ENCODE results near the gene PHKB. TPM values are rescaled to one million over a fixed set of nuclear protein-coding genes. Genes with fewer than 3 reads are reported as not detected.
"Not testable (repeated sequence)": the region's sequence is repeated elsewhere in the genome, so short reads cannot be mapped to it uniquely, and the experiment has no call there.

The PHKB gene
- total RNA-seq, 4 donors from 2014 or later: 19.8 to 29.6 (median 25.2) TPM

- 85 to 94% methylated on average over 2 of the region's 2 CpGs for WGBS, 2 donors
- no peak overlapping the region for H3K4me3 ChIP-seq (ENCODE audit: low read depth, poor library complexity, severe bottlenecking)
- intact Hi-C loops (cut with DNase I; ENCODE audit: low total_unique reads): no loop called here
- no peak for DNase-seq (ENCODE audit: low spot score in 2 of 2)
- no peak for TF ChIP-seq CTCF (IDR thresholded peaks at IDR 0.05)
- TF ChIP-seq POLR2A (IDR thresholded peaks at IDR 0.05): no peak
Measured at GRCh38 chr16:47465919-47466630, 4.9 kb downstream of the PHKB start.

GRCh38 chr16:47467501-47467900, 6.4 kb downstream of the PHKB start:
- intact Hi-C loops (cut with DNase I; ENCODE audit: low total_unique reads): no loop called here
- no peak for TF ChIP-seq POLR2A (IDR thresholded peaks at IDR 0.05)
- TF ChIP-seq CTCF (IDR thresholded peaks at IDR 0.05): no peak
- DNase-seq (ENCODE audit: low spot score in 2 of 2): no peak
- 87 to 90% methylated on average over 2 of the region's 2 CpGs for WGBS, 2 donors
- no peak overlapping the region for H3K4me3 ChIP-seq (ENCODE audit: low read depth, poor library complexity, severe bottlenecking)

GRCh38 chr16:47468070-47468689, 7.0 kb downstream of the PHKB start:
- WGBS, 2 donors: 89 to 92% methylated on average over 7 of the region's 7 CpGs
- H3K4me3 ChIP-seq (ENCODE audit: low read depth, poor library complexity, severe bottlenecking); intact Hi-C loops (cut with DNase I; ENCODE audit: low total_unique reads); DNase-seq (ENCODE audit: low spot score in 2 of 2): not testable (repeated sequence)

GRCh38 chr16:47469227-47469626, 8.1 kb downstream of the PHKB start:
- no peak overlapping the region for H3K4me3 ChIP-seq (ENCODE audit: low read depth, poor library complexity, severe bottlenecking)
- WGBS, 2 donors: 84 to 87% methylated on average over 1 of the region's 1 CpG
- intact Hi-C loops (cut with DNase I; ENCODE audit: low total_unique reads): no loop called here
- DNase-seq (ENCODE audit: low spot score in 2 of 2): no peak
- TF ChIP-seq POLR2A (IDR thresholded peaks at IDR 0.05): no peak
- no peak for TF ChIP-seq CTCF (IDR thresholded peaks at IDR 0.05)

GRCh38 chr16:47470211-47470610, 9.1 kb downstream of the PHKB start:
- DNase-seq (ENCODE audit: low spot score in 2 of 2): no peak
- 88 to 89% methylated on average over 7 of the region's 7 CpGs for WGBS, 2 donors
- TF ChIP-seq CTCF (IDR thresholded peaks at IDR 0.05): no peak
- intact Hi-C loops (cut with DNase I; ENCODE audit: low total_unique reads): no loop called here
- no peak overlapping the region for H3K4me3 ChIP-seq (ENCODE audit: low read depth, poor library complexity, severe bottlenecking)

GRCh38 chr16:47470810-47471209, 9.7 kb downstream of the PHKB start:
- no peak for TF ChIP-seq CTCF (IDR thresholded peaks at IDR 0.05)
- TF ChIP-seq POLR2A (IDR thresholded peaks at IDR 0.05): no peak
- WGBS, 2 donors: 100% methylated on average over 1 of the region's 1 CpG
- H3K4me3 ChIP-seq (ENCODE audit: low read depth, poor library complexity, severe bottlenecking): no peak overlapping the region
- intact Hi-C loops (cut with DNase I; ENCODE audit: low total_unique reads): no loop called here
- DNase-seq (ENCODE audit: low spot score in 2 of 2): no peak

GRCh38 chr16:47473004-47473403, 11.9 kb downstream of the PHKB start:
- intact Hi-C loops (cut with DNase I; ENCODE audit: low total_unique reads); DNase-seq (ENCODE audit: low spot score in 2 of 2); H3K4me3 ChIP-seq (ENCODE audit: low read depth, poor library complexity, severe bottlenecking): not testable (repeated sequence)
- 82 to 83% methylated on average over 2 of the region's 2 CpGs for WGBS, 2 donors

Measured in lower leg skin (tissue), 4 donors.